ENCODE data around the gene ZBTB34.

- TF ChIP-seq, protein P1, sequence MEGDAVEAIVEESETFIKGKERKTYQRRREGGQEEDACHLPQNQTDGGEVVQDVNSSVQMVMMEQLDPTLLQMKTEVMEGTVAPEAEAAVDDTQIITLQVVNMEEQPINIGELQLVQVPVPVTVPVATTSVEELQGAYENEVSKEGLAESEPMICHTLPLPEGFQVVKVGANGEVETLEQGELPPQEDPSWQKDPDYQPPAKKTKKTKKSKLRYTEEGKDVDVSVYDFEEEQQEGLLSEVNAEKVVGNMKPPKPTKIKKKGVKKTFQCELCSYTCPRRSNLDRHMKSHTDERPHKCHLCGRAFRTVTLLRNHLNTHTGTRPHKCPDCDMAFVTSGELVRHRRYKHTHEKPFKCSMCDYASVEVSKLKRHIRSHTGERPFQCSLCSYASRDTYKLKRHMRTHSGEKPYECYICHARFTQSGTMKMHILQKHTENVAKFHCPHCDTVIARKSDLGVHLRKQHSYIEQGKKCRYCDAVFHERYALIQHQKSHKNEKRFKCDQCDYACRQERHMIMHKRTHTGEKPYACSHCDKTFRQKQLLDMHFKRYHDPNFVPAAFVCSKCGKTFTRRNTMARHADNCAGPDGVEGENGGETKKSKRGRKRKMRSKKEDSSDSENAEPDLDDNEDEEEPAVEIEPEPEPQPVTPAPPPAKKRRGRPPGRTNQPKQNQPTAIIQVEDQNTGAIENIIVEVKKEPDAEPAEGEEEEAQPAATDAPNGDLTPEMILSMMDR (IDR thresholded peaks at IDR 0.05): no peak
- no peak for TF ChIP-seq POLR2AphosphoS5 (IDR thresholded peaks at IDR 0.05)
- no peak for TF ChIP-seq POLR2A (IDR thresholded peaks at IDR 0.05)
- TF ChIP-seq EP300 (IDR thresholded peaks at IDR 0.05): no peak
Measured at GRCh38 chr9:126876531-126876930, 16.1 kb downstream of the ZBTB34 start.
